ENCODE measurements around the gene THOC2.
"Not testable (repeated sequence)": the region's sequence is repeated elsewhere in the genome, so short reads cannot be mapped to it uniquely, and the experiment has no call there.

Gene THOC2

GRCh38 chrX:123665197-123665596 lies 67.7 kb downstream of the THOC2 start:
- DNase-seq = no peak

GRCh38 chrX:123664467-123665167 lies 68.2 kb downstream of the THOC2 start:
- DNase-seq = not testable (repeated sequence)

- DNase-seq = not testable (repeated sequence)
Observed at GRCh38 chrX:123663720-123664119, 69.1 kb downstream of the THOC2 start.

- not testable (repeated sequence) for DNase-seq
Observed at GRCh38 chrX:123656507-123656906, 76.3 kb downstream of the THOC2 start.

GRCh38 chrX:123648811-123649181 lies 84.1 kb downstream of the THOC2 start:
- not testable (repeated sequence) for DNase-seq

GRCh38 chrX:123648028-123648810 lies 84.6 kb downstream of the THOC2 start:
- DNase-seq = peak; percentile 2

GRCh38 chrX:123647244-123647643 lies 85.6 kb downstream of the THOC2 start:
- DNase-seq = no peak

GRCh38 chrX:123629502-123629901 lies 103.3 kb downstream of the THOC2 start:
- no peak for DNase-seq

- DNase-seq = no peak
Observed at GRCh38 chrX:123626962-123627361, 105.9 kb downstream of the THOC2 start.

- DNase-seq = no peak
Observed at GRCh38 chrX:123625952-123626351, 106.9 kb downstream of the THOC2 start.

- DNase-seq = no peak
Observed at GRCh38 chrX:123625477-123625876, 107.4 kb downstream of the THOC2 start.

- DNase-seq = no peak
Observed at GRCh38 chrX:123617007-123617406, 115.8 kb downstream of the THOC2 start.

- no peak for DNase-seq
Observed at GRCh38 chrX:123610915-123611314, 121.9 kb downstream of the THOC2 start.

GRCh38 chrX:123607806-123608205 lies 125.0 kb downstream of the THOC2 start:
- DNase-seq = no peak

GRCh38 chrX:123607270-123607669 lies 125.6 kb downstream of the THOC2 start:
- DNase-seq = no peak

- no peak for DNase-seq
Observed at GRCh38 chrX:123603491-123603890, 129.4 kb downstream of the THOC2 start.

- no peak for DNase-seq
Observed at GRCh38 chrX:123601437-123601836, 131.4 kb downstream of the THOC2 start.

GRCh38 chrX:123600181-123600580 lies 132.7 kb downstream of the THOC2 start:
- no peak for DNase-seq

GRCh38 chrX:123590842-123591486 lies 141.9 kb downstream of the THOC2 start:
- no peak for DNase-seq

GRCh38 chrX:123588723-123589122 lies 144.1 kb downstream of the THOC2 start:
- no peak for DNase-seq

GRCh38 chrX:123581586-123581985 lies 151.3 kb downstream of the THOC2 start:
- no peak for DNase-seq

GRCh38 chrX:123580792-123581191 lies 152.1 kb downstream of the THOC2 start:
- no peak for DNase-seq

- not testable (repeated sequence) for DNase-seq
Observed at GRCh38 chrX:123574027-123574426, 158.8 kb downstream of the THOC2 start.

All from central memory CD4-positive, alpha-beta T cell (primary cell).